Astrocyte (in vitro differentiated cells and primary cell): ENCODE results near the gene PEX7. TPM values are rescaled to one million over a fixed set of nuclear protein-coding genes. Genes with fewer than 3 reads are reported as not detected.
A peak's percentile ranks its signal among the peaks of the same experiment; 100 is the strongest.
"Not testable (repeated sequence)": the region's sequence is repeated elsewhere in the genome, so short reads cannot be mapped to it uniquely, and the experiment has no call there.

Experiments
- DNase-seq: peaks from one replicate; pipeline ENCODE4 v3.0.0-alpha.2; 2010; ENCODE audit warnings: low read depth
- FAIRE-seq: peaks from 2 replicates; lab custom pipeline; 2011; peaks lifted over from hg19 to GRCh38; lab: Jason Lieb, UNC
- H2AFZ ChIP-seq: 2 replicates; pipeline ENCODE4 v1.6.0; 2012; ENCODE audit warnings: low read depth, low read length, inconsistent platforms
- H3K27ac ChIP-seq: 2 replicates; pipeline ENCODE4 v1.5.1; 2011; ENCODE audit warnings: low read depth, low read length, inconsistent platforms
- H3K27me3 ChIP-seq: 2 replicates; pipeline ENCODE4 v1.6.0; 2011; ENCODE audit warnings: low read length, inconsistent platforms; ENCODE audit not compliant: insufficient read depth
- H3K36me3 ChIP-seq: 2 replicates; pipeline ENCODE4 v1.5.1; 2011; ENCODE audit warnings: low read length, inconsistent platforms; ENCODE audit not compliant: insufficient read depth
- H3K4me1 ChIP-seq: 2 replicates; pipeline ENCODE4 v1.5.1; 2011; ENCODE audit warnings: low read length, inconsistent platforms; ENCODE audit not compliant: insufficient read depth
- H3K4me2 ChIP-seq: 2 replicates; pipeline ENCODE4 v1.6.0; 2012; ENCODE audit warnings: low read length, inconsistent platforms
- H3K4me3 ChIP-seq: 2 replicates; pipeline ENCODE4 v1.5.1; 2011; ENCODE audit warnings: low read depth, mild to moderate bottlenecking, low read length, inconsistent platforms; ENCODE audit not compliant: insufficient read depth
- H3K79me2 ChIP-seq: 2 replicates; pipeline ENCODE4 v1.6.0; 2012; ENCODE audit warnings: mild to moderate bottlenecking, low read length, inconsistent platforms; ENCODE audit not compliant: insufficient read depth
- H3K9ac ChIP-seq: 2 replicates; pipeline ENCODE4 v1.6.0; 2012; ENCODE audit warnings: mild to moderate bottlenecking, low read length, inconsistent platforms
- H3K9me3 ChIP-seq: 2 replicates; pipeline ENCODE4 v1.5.1; 2012; ENCODE audit warnings: low read depth, mild to moderate bottlenecking, low read length, inconsistent platforms; ENCODE audit not compliant: insufficient read depth
- H4K20me1 ChIP-seq: 2 replicates; pipeline ENCODE4 v1.6.0; 2012; ENCODE audit warnings: low read length, inconsistent platforms; ENCODE audit not compliant: insufficient read depth
- H3K27ac Mint-ChIP-seq: one replicate; pipeline ENCODE4 v1.8.0; 2021; ENCODE audit warnings: mild to moderate bottlenecking, mixed read lengths; ENCODE audit not compliant: unreplicated experiment
- H3K27me3 Mint-ChIP-seq: one replicate; pipeline ENCODE4 v1.8.0; 2021; ENCODE audit warnings: low read depth, mixed read lengths; ENCODE audit not compliant: unreplicated experiment
- H3K36me3 Mint-ChIP-seq: one replicate; pipeline ENCODE4 v1.8.0; 2021; ENCODE audit warnings: low read depth, mixed read lengths; ENCODE audit not compliant: unreplicated experiment
- H3K4me1 Mint-ChIP-seq: one replicate; pipeline ENCODE4 v1.8.0; 2021; ENCODE audit warnings: low read depth, mixed read lengths; ENCODE audit not compliant: unreplicated experiment
- H3K4me3 Mint-ChIP-seq: one replicate; pipeline ENCODE4 v1.8.0; 2021; ENCODE audit warnings: mild to moderate bottlenecking, moderate library complexity, mixed read lengths; ENCODE audit not compliant: unreplicated experiment
- H3K9me3 Mint-ChIP-seq: one replicate; pipeline ENCODE4 v1.8.0; 2021; ENCODE audit warnings: mild to moderate bottlenecking, mixed read lengths; ENCODE audit not compliant: unreplicated experiment
- CTCF ChIP-seq: IDR thresholded peaks from 2 replicates; pipeline ENCODE4 v1.5.1; 2011; ENCODE audit warnings: low read depth, mild to moderate bottlenecking, inconsistent platforms, low read length, moderate library complexity; ENCODE audit not compliant: insufficient read depth
- EZH2 ChIP-seq: IDR thresholded peaks from 2 replicates; pipeline ENCODE4 v1.6.1; 2012; ENCODE audit warnings: mild to moderate bottlenecking, low read length, inconsistent platforms; ENCODE audit not compliant: insufficient read depth
- total RNA-seq: library from RNA; stranded (reverse); gene quantifications from 2 replicates; pipeline ENCODE4 v1.2.1, GENCODE V29; 2021

Gene PEX7
- total RNA-seq, 1 donor from 2014 or later = 4.8 TPM

- no peaks in the 10 kb centered on the region for H3K36me3 Mint-ChIP-seq
- no peak for FAIRE-seq
- Histone ChIP-seq H3K4me2 (no peak overlapping the region), H3K79me2 (no peaks in the 10 kb centered on the region), H3K4me1 (no peaks in the 10 kb centered on the region), H3K27me3 (no peaks in the 10 kb centered on the region), H3K9ac (no peak overlapping the region), H3K9me3 (no peaks in the 10 kb centered on the region), H4K20me1 (no peaks in the 10 kb centered on the region), H2AFZ (peak overlapping the region; percentile 56), H3K4me3 (no peak overlapping the region), H3K27ac (no peak overlapping the region), H3K36me3 (no peaks in the 10 kb centered on the region)
- DNase-seq = no peak
- H3K27me3 Mint-ChIP-seq = peaks cover 4% of the 10 kb centered on the region
- H3K4me3 Mint-ChIP-seq = no peak overlapping the region
- no peaks in the 10 kb centered on the region for H3K9me3 Mint-ChIP-seq
- TF ChIP-seq CTCF (no peak), EZH2 (no peak)
- H3K4me1 Mint-ChIP-seq = peaks cover 3% of the 10 kb centered on the region
- H3K27ac Mint-ChIP-seq = peak overlapping the region; percentile 68
Observed at GRCh38 chr6:136956590-136957544, 134.5 kb downstream of the PEX7 start.

- Mint-ChIP-seq H3K27ac (no peak overlapping the region), H3K27me3 (peaks cover 4% of the 10 kb centered on the region), H3K4me1 (peaks cover 3% of the 10 kb centered on the region), H3K36me3 (no peaks in the 10 kb centered on the region), H3K9me3 (no peaks in the 10 kb centered on the region), H3K4me3 (no peak overlapping the region)
- Histone ChIP-seq H3K36me3 (no peaks in the 10 kb centered on the region), H3K27ac (no peak overlapping the region), H3K9me3 (no peaks in the 10 kb centered on the region), H3K4me3 (no peak overlapping the region), H3K9ac (no peak overlapping the region), H4K20me1 (no peaks in the 10 kb centered on the region), H3K4me2 (no peak overlapping the region), H3K79me2 (no peaks in the 10 kb centered on the region), H2AFZ (no peak overlapping the region), H3K27me3 (no peaks in the 10 kb centered on the region), H3K4me1 (no peaks in the 10 kb centered on the region)
- no peak for TF ChIP-seq EZH2
- TF ChIP-seq CTCF = no peak
- DNase-seq (no peak), FAIRE-seq (no peak)
Observed at GRCh38 chr6:136958168-136958567, 135.8 kb downstream of the PEX7 start.

- Mint-ChIP-seq H3K27me3 (peaks cover 4% of the 10 kb centered on the region), H3K4me1 (peaks cover 3% of the 10 kb centered on the region), H3K4me3 (no peak overlapping the region), H3K9me3 (no peaks in the 10 kb centered on the region), H3K27ac (no peak overlapping the region), H3K36me3 (no peaks in the 10 kb centered on the region)
- no peaks in the 10 kb centered on the region for H3K4me1 ChIP-seq
- TF ChIP-seq EZH2 (no peak), CTCF (no peak)
- no peaks in the 10 kb centered on the region for H3K79me2 ChIP-seq
- no peak overlapping the region for H3K4me2 ChIP-seq
- H3K9ac ChIP-seq = no peak overlapping the region
- no peak overlapping the region for H3K4me3 ChIP-seq
- H3K27me3 ChIP-seq = no peaks in the 10 kb centered on the region
- FAIRE-seq (no peak), DNase-seq (no peak)
- H3K36me3 ChIP-seq = no peaks in the 10 kb centered on the region
- no peaks in the 10 kb centered on the region for H3K9me3 ChIP-seq
- no peak overlapping the region for H3K27ac ChIP-seq
- H2AFZ ChIP-seq = no peak overlapping the region
- H4K20me1 ChIP-seq = no peaks in the 10 kb centered on the region
Observed at GRCh38 chr6:136959471-136959891, 137.1 kb downstream of the PEX7 start.

GRCh38 chr6:136959935-136960334, 137.5 kb downstream of the PEX7 start:
- H3K4me3 ChIP-seq, H3K27ac ChIP-seq, DNase-seq, H3K79me2 ChIP-seq, H3K36me3 Mint-ChIP-seq, H2AFZ ChIP-seq, H3K4me2 ChIP-seq, H3K9me3 ChIP-seq, H3K4me3 Mint-ChIP-seq, H3K27ac Mint-ChIP-seq, H3K27me3 ChIP-seq, H4K20me1 ChIP-seq, H3K9me3 Mint-ChIP-seq, H3K36me3 ChIP-seq, H3K4me1 Mint-ChIP-seq, H3K9ac ChIP-seq, FAIRE-seq, H3K4me1 ChIP-seq, H3K27me3 Mint-ChIP-seq: not testable (repeated sequence)
